Measurements from ENCODE around the gene PNPLA6. TPM values are rescaled to one million over a fixed set of nuclear protein-coding genes. Genes with fewer than 3 reads are reported as not detected.

The PNPLA6 gene
- total and polyA plus RNA-seq, 2 of the 13 experiments (the other 11 are each of a cell fraction or from before 2014, with no cell fraction given), result 24.9 to 28.2 TPM

DNA sequence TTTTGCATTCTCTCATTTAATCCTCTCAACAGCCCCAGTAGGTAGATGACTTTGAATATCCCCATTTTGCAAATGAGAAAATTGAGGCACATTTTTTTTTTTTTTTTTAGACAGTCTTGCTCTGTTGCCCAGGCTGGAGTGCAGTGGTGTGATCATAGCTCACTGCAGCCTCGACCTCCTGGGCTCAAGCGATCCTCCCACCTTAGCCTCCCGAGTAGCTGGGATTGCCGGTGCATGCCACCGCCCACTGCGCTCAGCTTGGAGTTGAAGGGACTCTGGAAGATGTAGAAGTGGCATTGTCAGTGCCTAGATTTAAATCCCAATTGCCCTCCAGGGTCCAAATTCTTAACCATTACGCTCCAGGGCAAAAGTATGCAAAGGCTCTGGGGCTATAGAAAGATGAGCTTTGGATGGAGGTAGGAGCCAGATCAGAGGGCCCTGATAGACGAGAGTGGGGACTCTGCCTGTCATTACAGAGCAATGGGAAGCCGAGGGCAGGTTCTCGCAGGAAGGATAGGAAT is 13.9 kb upstream of the PNPLA6 start:
- Histone ChIP-seq H4K20me1 (ENCODE audit: insufficient read depth, low read length) (no peaks in the 10 kb centered on the region), H3K9ac (ENCODE audit: insufficient read depth, low read depth, low read length) (peak overlapping the region; percentile 67), H3K4me3 (replicated peaks in 1 of 3; ENCODE audit: insufficient read depth in 1 of 3, low read depth in 2 of 3, low read length in 3 of 3) (peak overlapping the region; percentile 39 to 81 (median 49); a peak in 5 of 6 replicates), H3K36me3 (replicated peaks in 1 of 2; ENCODE audit: control insufficient read depth in 1 of 2, insufficient read depth in 2 of 2, low read length in 2 of 2) (peaks cover 0 to 2% of the 10 kb centered on the region in 2 experiments; a peak in 2 of 5 replicates), H3K4me1 (ENCODE audit: insufficient read depth, low read length) (peaks cover 23% of the 10 kb centered on the region), H3K4me2 (ENCODE audit: low read depth, low read length) (peak overlapping the region; percentile 100), H3K27me3 (ENCODE audit: control insufficient read depth in 1 of 2, insufficient read depth in 2 of 2, low read length in 2 of 2) (no peaks in the 10 kb centered on the region), H2AFZ (ENCODE audit: low read length) (no peak overlapping the region), H3K79me2 (ENCODE audit: insufficient read depth, low read length) (no peaks in the 10 kb centered on the region), H3K27ac (ENCODE audit: extremely low read length, insufficient read depth, low read length) (no peak overlapping the region), H3K9me3 (ENCODE audit: low read length) (no peaks in the 10 kb centered on the region)
- DNase-seq (ENCODE audit: low spot score) (no peak), FAIRE-seq (no peak), ATAC-seq (no peak)
- intact Hi-C loops (cut with micrococcal nuclease; ENCODE audit: unreplicated experiment) (no loop called here), in situ Hi-C loops (cut with HindIII; ENCODE audit: extremely low pct_ligation_motif_present, low pct_unique_long_range_greater_than_20kb) (no loop called here)
- 65% methylated on average over 10 of the region's 10 CpGs for WGBS (ENCODE audit: low lambda C conversion rate)
- ChIA-PET CTCF (ENCODE audit: low intra/inter-chr PET ratio, low total read pairs) (no interaction called here), POLR2A (interaction anchor here (0.7 to 2.0 kb wide), 3 partner anchors 13 to 125 kb away, joined by 3 to 13 read pairs (median 3); partner anchors contain the start of gene PNPLA6)
- no TSS peak for BruUV-seq (replicated peaks)
- TF ChIP-seq ZBTB4 (CRISPR knock-in tag; IDR thresholded peaks at IDR 0.05; ENCODE audit: borderline replicate concordance) (no peak), ZSCAN30 (CRISPR knock-in tag; IDR thresholded peaks at IDR 0.05) (peak; percentile 55; the same call in 1 of the 2 replicates), HMGA1 (CRISPR knock-in tag; conservative IDR thresholded peaks at IDR 0.05) (no peak), ZNF333 (CRISPR knock-in tag; IDR thresholded peaks at IDR 0.05; ENCODE audit: borderline replicate concordance) (no peak), HOXD1 (CRISPR knock-in tag; IDR thresholded peaks at IDR 0.05) (no peak), ZMAT3 (CRISPR knock-in tag; conservative IDR thresholded peaks at IDR 0.05) (0 out of 2 replicates have a peak, but pooled peaks have one; percentile 15), ZNF782 (CRISPR knock-in tag; IDR thresholded peaks at IDR 0.05; ENCODE audit: borderline replicate concordance) (0 out of 2 replicates have a peak, but pooled peaks have one; percentile 7), NFE2L2 (IDR thresholded peaks at IDR 0.05; ENCODE audit: low read length) (no peak), ZNF646 (CRISPR knock-in tag; IDR thresholded peaks at IDR 0.05) (no peak)
- TF ChIP-seq, protein P1, sequence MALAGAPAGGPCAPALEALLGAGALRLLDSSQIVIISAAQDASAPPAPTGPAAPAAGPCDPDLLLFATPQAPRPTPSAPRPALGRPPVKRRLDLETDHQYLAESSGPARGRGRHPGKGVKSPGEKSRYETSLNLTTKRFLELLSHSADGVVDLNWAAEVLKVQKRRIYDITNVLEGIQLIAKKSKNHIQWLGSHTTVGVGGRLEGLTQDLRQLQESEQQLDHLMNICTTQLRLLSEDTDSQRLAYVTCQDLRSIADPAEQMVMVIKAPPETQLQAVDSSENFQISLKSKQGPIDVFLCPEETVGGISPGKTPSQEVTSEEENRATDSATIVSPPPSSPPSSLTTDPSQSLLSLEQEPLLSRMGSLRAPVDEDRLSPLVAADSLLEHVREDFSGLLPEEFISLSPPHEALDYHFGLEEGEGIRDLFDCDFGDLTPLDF (CRISPR knock-in tag; IDR thresholded peaks at IDR 0.05), result no peak

Data from HepG2 (cell line).